GM21367 (cell line): Measurements from ENCODE around the gene PIK3C3.

Experiments used
- ATAC-seq: cut with Tn5 transposase; IDR thresholded peaks from one replicate; pipeline ENCODE4 v1.9.1; 2021; ENCODE audit not compliant: unreplicated experiment

Gene PIK3C3

DNA sequence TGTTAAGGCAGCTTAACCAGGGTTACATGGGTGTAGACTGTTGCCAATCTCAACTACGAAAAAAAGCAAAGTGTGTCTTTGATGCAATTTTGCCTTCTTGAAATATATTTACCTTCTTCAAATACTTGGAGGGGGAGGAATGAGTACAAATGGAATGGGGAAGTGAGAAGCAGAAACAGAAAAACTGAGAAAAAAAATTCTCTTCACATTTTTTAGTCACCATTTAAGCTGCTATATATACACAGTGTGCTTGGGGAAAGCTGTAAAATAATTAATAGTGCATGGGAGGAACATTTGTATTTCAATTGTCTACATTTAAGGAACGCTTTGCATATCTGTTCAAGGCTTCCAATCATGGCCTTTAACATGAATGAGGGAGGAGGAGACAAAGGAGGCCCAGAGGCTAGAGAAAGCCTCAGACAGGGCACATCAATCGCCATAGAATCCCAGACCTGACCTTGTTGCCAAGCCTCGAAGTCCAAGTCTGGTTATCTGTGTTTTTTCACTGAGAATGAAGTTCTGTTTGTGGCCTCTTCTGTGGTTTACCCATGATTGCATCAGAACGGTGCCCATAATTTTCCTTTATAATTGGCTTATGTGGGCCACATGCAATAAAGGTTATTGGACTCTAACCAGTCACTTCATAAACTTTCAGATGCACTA, 158.6 kb downstream of the PIK3C3 start:
- ATAC-seq: peak; percentile 74

DNA sequence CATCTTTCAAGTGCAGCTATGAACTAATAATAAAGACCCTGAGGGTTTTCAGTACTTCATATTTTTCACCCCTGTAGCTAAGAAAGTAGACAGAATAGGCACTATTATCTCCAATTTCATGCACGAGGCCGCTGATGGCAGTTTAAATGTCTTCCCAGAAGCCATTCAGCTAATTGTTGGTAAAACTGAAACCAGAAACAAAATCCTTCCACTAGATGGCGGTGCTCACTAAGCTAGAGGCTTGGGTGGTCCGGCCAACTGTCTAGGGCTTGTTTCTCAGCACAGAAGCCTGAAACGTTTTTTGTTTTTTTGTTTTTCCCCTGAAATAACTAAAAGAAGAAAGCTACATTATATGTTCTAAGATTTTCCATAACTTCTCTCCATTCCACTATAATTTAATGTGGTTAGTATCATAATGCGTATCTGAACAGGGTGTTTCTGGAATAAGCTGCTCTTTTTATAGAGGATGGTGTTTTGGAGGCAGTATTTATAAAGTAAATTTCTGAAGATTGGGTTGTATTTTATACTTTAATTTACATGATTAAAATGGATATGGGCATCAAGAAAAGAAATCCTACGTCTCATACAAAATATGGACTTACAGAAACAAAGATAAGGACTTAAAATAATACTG, 159.4 kb downstream of the PIK3C3 start:
- ATAC-seq: peak; percentile 93

- no peak for ATAC-seq
Observed at GRCh38 chr18:42126586-42126985, 171.6 kb downstream of the PIK3C3 start.

GRCh38 chr18:42131066-42131929, 176.3 kb downstream of the PIK3C3 start:
- ATAC-seq: no peak

DNA sequence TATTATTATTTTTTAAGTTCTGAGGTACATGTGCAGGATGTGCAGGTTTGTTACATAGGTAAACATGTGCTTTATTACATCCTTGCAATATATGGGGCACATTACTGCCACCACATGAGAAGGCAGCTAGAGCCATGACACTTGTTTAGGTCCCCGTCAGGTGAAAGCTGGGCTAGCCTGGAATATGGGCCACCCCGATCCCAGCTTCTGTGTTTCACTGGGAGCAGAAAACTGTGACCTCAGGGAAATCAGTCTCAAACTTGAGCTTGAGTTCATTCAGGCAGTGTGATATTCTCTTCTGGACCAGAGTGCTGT, 176.9 kb downstream of the PIK3C3 start:
- ATAC-seq: no peak
